Posterior vena cava (tissue), 2 donors: ENCODE measurements around the gene FOXF1. TPM values are rescaled to one million over a fixed set of nuclear protein-coding genes. Genes with fewer than 3 reads are reported as not detected.

Experiments
- total RNA-seq, 2 donors: library from RNA; stranded (reverse); fragmentation: NEBNext Ultra II Directional; extraction: Animal tissue kit (Norgen Biotek cat#: 25700); gene quantifications; one replicate each; pipeline ENCODE4 v1.2.1, GENCODE V29; 2021
- donor health status: DM: yes; HTN: yes; CAD: no.
- donor health status: DM: yes; HTN: yes; CAD: no.

The FOXF1 gene
- total RNA-seq, 2 donors from 2014 or later: 2.5 to 4.3 TPM

Other genes with a start within 250 kb of the FOXF1 start
- gene MTHFSD, start 44.7 kb downstream of the FOXF1 start, total RNA-seq: 10 to 100 TPM; 11.8 to 14.1 TPM
- 10 to 100 TPM; 11.9 to 12.2 TPM for gene FOXC2, start 56.3 kb downstream of the FOXF1 start, total RNA-seq
- 1 to 10 TPM; 7.5 to 8.9 TPM for gene FOXL1, start 68.0 kb downstream of the FOXF1 start, total RNA-seq